PFSK-1 (cell line): ENCODE measurements around the gene ALB.

ENCODE experiments used
- FOXP2 ChIP-seq: optimal IDR thresholded peaks from 2 replicates; pipeline ENCODE3; 2011; ENCODE audit warnings: borderline replicate concordance, control low read depth, inconsistent platforms; ENCODE audit not compliant: insufficient read depth; ENCODE audit errors: extremely low read length, extremely low read depth
- POLR2AphosphoS5 ChIP-seq: IDR thresholded peaks from 2 replicates; pipeline ENCODE4 v1.6.1; 2012; ENCODE audit warnings: low read depth, mild to moderate bottlenecking, control low read depth, low read length, moderate library complexity
- SIN3A ChIP-seq: IDR thresholded peaks from 2 replicates; pipeline ENCODE4 v1.6.1; 2012; ENCODE audit warnings: mild to moderate bottlenecking, low read length, moderate library complexity, borderline replicate concordance; ENCODE audit not compliant: insufficient read depth
- TAF1 ChIP-seq: IDR thresholded peaks from 2 replicates; pipeline ENCODE4 v1.6.1; 2012; ENCODE audit warnings: low read length, control low read depth, borderline replicate concordance; ENCODE audit not compliant: insufficient read depth
- TF ChIP-seq, protein P1 (sequence below), 2 experiments: IDR thresholded peaks; 2 replicates each; pipeline versions ENCODE4 v1.6.1 to v1.8.0; 2011 to 2012; ENCODE audit warnings: low read depth in 2 of 2, low read length in 2 of 2, control low read depth in 1 of 2, inconsistent platforms in 1 of 2, mild to moderate bottlenecking in 1 of 2, moderate library complexity in 1 of 2; ENCODE audit not compliant: insufficient read depth in 1 of 2

Gene ALB

DNA sequence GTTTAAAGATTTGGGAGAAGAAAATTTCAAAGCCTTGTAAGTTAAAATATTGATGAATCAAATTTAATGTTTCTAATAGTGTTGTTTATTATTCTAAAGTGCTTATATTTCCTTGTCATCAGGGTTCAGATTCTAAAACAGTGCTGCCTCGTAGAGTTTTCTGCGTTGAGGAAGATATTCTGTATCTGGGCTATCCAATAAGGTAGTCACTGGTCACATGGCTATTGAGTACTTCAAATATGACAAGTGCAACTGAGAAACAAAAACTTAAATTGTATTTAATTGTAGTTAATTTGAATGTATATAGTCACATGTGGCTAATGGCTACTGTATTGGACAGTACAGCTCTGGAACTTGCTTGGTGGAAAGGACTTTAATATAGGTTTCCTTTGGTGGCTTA is 1.1 kb downstream of the ALB start:
- TF ChIP-seq SIN3A = no peak
- TF ChIP-seq TAF1 = no peak
- no peak for TF ChIP-seq FOXP2
- TF ChIP-seq POLR2AphosphoS5 = no peak
- TF ChIP-seq, protein P1, sequence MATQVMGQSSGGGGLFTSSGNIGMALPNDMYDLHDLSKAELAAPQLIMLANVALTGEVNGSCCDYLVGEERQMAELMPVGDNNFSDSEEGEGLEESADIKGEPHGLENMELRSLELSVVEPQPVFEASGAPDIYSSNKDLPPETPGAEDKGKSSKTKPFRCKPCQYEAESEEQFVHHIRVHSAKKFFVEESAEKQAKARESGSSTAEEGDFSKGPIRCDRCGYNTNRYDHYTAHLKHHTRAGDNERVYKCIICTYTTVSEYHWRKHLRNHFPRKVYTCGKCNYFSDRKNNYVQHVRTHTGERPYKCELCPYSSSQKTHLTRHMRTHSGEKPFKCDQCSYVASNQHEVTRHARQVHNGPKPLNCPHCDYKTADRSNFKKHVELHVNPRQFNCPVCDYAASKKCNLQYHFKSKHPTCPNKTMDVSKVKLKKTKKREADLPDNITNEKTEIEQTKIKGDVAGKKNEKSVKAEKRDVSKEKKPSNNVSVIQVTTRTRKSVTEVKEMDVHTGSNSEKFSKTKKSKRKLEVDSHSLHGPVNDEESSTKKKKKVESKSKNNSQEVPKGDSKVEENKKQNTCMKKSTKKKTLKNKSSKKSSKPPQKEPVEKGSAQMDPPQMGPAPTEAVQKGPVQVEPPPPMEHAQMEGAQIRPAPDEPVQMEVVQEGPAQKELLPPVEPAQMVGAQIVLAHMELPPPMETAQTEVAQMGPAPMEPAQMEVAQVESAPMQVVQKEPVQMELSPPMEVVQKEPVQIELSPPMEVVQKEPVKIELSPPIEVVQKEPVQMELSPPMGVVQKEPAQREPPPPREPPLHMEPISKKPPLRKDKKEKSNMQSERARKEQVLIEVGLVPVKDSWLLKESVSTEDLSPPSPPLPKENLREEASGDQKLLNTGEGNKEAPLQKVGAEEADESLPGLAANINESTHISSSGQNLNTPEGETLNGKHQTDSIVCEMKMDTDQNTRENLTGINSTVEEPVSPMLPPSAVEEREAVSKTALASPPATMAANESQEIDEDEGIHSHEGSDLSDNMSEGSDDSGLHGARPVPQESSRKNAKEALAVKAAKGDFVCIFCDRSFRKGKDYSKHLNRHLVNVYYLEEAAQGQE (IDR thresholded peaks at IDR 0.05; ENCODE audit: insufficient read depth in 1 of 2, low read depth in 2 of 2, low read length in 2 of 2) = no peak

DNA sequence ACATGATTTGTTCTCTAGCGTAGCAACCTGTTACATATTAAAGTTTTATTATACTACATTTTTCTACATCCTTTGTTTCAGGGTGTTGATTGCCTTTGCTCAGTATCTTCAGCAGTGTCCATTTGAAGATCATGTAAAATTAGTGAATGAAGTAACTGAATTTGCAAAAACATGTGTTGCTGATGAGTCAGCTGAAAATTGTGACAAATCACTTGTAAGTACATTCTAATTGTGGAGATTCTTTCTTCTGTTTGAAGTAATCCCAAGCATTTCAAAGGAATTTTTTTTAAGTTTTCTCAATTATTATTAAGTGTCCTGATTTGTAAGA is 2.4 kb downstream of the ALB start:
- TF ChIP-seq SIN3A = no peak
- TF ChIP-seq, protein P1 (IDR thresholded peaks at IDR 0.05; ENCODE audit: insufficient read depth in 1 of 2, low read depth in 2 of 2, low read length in 2 of 2) = no peak
- TF ChIP-seq FOXP2 = no peak
- TF ChIP-seq TAF1 = no peak

DNA sequence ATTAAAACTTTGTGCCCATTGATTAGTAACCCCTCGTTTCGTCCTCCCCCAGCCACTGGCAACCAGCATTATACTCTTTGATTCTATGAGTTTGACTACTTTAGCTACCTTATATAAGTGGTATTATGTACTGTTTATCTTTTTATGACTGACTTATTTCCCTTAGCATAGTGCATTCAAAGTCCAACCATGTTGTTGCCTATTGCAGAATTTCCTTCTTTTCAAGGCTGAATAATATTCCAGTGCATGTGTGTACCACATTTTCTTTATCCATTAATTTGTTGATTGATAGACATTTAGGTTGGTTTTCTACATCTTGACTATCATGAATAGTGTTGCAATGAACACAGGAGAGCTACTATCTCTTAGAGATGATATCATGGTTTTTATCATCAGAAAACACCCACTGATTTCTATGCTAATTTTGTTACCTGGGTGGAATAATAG is 3.2 kb downstream of the ALB start:
- TF ChIP-seq SIN3A (no peak), TAF1 (no peak), FOXP2 (no peak), POLR2AphosphoS5 (no peak)
- TF ChIP-seq, protein P1 (IDR thresholded peaks at IDR 0.05; ENCODE audit: insufficient read depth in 1 of 2, low read depth in 2 of 2, low read length in 2 of 2) = no peak

DNA sequence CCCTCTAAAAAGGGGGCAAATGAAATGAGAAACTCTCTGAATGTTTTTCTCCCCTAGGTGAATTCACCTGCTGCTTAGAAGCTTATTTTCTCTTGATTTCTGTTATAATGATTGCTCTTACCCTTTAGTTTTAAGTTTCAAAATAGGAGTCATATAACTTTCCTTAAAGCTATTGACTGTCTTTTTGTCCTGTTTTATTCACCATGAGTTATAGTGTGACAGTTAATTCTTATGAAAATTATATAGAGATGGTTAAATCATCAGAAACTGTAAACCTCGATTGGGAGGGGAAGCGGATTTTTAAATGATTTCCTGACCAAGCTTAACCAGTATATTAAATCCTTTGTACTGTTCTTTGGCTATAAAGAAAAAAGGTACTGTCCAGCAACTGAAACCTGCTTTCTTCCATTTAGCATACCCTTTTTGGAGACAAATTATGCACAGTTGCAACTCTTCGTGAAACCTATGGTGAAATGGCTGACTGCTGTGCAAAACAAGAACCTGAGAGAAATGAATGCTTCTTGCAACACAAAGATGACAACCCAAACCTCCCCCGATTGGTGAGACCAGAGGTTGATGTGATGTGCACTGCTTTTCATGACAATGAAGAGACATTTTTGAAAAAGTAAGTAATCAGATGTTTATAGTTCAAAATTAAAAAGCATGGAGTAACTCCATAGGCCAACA is 4.2 kb downstream of the ALB start:
- TF ChIP-seq, protein P1 (IDR thresholded peaks at IDR 0.05; ENCODE audit: insufficient read depth in 1 of 2, low read depth in 2 of 2, low read length in 2 of 2) = no peak
- TF ChIP-seq POLR2AphosphoS5 (no peak), FOXP2 (no peak), SIN3A (no peak), TAF1 (no peak)

DNA sequence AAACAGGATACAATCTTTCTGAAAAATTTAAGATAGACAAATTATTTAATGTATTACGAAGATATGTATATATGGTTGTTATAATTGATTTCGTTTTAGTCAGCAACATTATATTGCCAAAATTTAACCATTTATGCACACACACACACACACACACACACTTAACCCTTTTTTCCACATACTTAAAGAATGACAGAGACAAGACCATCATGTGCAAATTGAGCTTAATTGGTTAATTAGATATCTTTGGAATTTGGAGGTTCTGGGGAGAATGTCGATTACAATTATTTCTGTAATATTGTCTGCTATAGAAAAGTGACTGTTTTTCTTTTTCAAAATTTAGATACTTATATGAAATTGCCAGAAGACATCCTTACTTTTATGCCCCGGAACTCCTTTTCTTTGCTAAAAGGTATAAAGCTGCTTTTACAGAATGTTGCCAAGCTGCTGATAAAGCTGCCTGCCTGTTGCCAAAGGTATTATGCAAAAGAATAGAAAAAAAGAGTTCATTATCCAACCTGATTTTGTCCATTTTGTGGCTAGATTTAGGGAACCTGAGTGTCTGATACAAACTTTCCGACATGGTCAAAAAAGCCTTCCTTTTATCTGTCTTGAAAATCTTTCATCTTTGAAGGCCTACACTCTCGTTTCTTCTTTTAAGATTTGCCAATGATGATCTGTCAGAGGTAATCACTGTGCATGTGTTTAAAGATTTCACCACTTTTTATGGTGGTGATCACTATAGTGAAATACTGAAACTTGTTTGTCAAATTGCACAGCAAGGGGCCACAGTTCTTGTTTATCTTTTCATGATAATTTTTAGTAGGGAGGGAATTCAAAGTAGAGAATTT is 5.2 kb downstream of the ALB start:
- TF ChIP-seq, protein P1 (IDR thresholded peaks at IDR 0.05; ENCODE audit: insufficient read depth in 1 of 2, low read depth in 2 of 2, low read length in 2 of 2) = no peak
- TF ChIP-seq POLR2AphosphoS5 (no peak), TAF1 (no peak), SIN3A (no peak), FOXP2 (no peak)
